D721Med (cell line): ENCODE data around the gene GDA.

ENCODE experiments used
- DNase-seq: peaks from one replicate; pipeline ENCODE4 v3.0.0; 2011; ENCODE audit warnings: low spot score; ENCODE audit not compliant: insufficient read length
- FAIRE-seq: peaks from 2 replicates; lab custom pipeline; 2011; peaks lifted over from hg19 to GRCh38; lab: Jason Lieb, UNC
- CTCF ChIP-seq: IDR thresholded peaks from 2 replicates; pipeline ENCODE4 v1.5.1; 2012; ENCODE audit warnings: mild to moderate bottlenecking, control low read depth; ENCODE audit not compliant: insufficient read depth; ENCODE audit errors: missing control alignments

The GDA gene

GRCh38 chr9:72271613-72272478 lies 122.6 kb downstream of the GDA start:
- no peak for DNase-seq

GRCh38 chr9:72274441-72274840 lies 125.2 kb downstream of the GDA start:
- no peak for TF ChIP-seq CTCF
- DNase-seq (no peak), FAIRE-seq (no peak)

More at GRCh38 chr9:72271613-72272478, 122.6 kb downstream of the GDA start:
- peak; percentile 88 for TF ChIP-seq CTCF
- FAIRE-seq, result peak; percentile 66

GRCh38 chr9:72274916-72275315 lies 125.7 kb downstream of the GDA start:
- TF ChIP-seq CTCF, result no peak
- FAIRE-seq, result no peak

GRCh38 chr9:72276429-72276828 lies 127.2 kb downstream of the GDA start:
- no peak for TF ChIP-seq CTCF
- FAIRE-seq, result no peak
- DNase-seq, result no peak

More at GRCh38 chr9:72274916-72275315, 125.7 kb downstream of the GDA start:
- no peak for DNase-seq

- TF ChIP-seq CTCF, result no peak
- FAIRE-seq, result no peak
- no peak for DNase-seq
Observed at GRCh38 chr9:72278959-72279358, 129.7 kb downstream of the GDA start.

GRCh38 chr9:72280913-72281500 lies 131.8 kb downstream of the GDA start:
- FAIRE-seq (no peak), DNase-seq (peak; percentile 57)

More at GRCh38 chr9:72280913-72281500, 131.8 kb downstream of the GDA start:
- peak; percentile 95 for TF ChIP-seq CTCF
